ENCODE results near the gene RILP. TPM values are rescaled to one million over a fixed set of nuclear protein-coding genes. Genes with fewer than 3 reads are reported as not detected.

Gene RILP
- total RNA-seq, 1 donor from 2014 or later, result 0.13 TPM

- Mint-ChIP-seq H3K27ac (peak overlapping the region; percentile 85), H3K9me3 (no peaks in the 10 kb centered on the region), H3K27me3 (ENCODE audit: insufficient read depth, low read depth) (peaks cover 3% of the 10 kb centered on the region), H3K4me3 (peak overlapping the region; percentile 70), H3K36me3 (peaks cover 7% of the 10 kb centered on the region), H3K4me1 (peaks cover 15% of the 10 kb centered on the region)
- Histone ChIP-seq H3K27ac (no peak overlapping the region), H3F3A (ENCODE audit: low read depth) (no peaks in the 10 kb centered on the region), H3K9me3 (ENCODE audit: low read depth) (no peaks in the 10 kb centered on the region), H3K27me3 (no peaks in the 10 kb centered on the region), H3K9ac (no peak overlapping the region), H3K79me2 (ENCODE audit: low read depth) (no peaks in the 10 kb centered on the region), H2AFZ (replicated peaks) (no peak overlapping the region), H3K4me1 (peaks cover 10% of the 10 kb centered on the region), H4K20me1 (ENCODE audit: low read depth) (no peaks in the 10 kb centered on the region), H3K4me3 (no peak overlapping the region), H3K4me2 (no peak overlapping the region), H3K36me3 (no peaks in the 10 kb centered on the region)
- DNase-seq (ENCODE audit: low spot score), result no peak
- no peak for TF ChIP-seq EZH2phosphoT487 (IDR thresholded peaks at IDR 0.05)
- TF ChIP-seq EZH2 (IDR thresholded peaks at IDR 0.05), result no peak
- TF ChIP-seq, protein P1, sequence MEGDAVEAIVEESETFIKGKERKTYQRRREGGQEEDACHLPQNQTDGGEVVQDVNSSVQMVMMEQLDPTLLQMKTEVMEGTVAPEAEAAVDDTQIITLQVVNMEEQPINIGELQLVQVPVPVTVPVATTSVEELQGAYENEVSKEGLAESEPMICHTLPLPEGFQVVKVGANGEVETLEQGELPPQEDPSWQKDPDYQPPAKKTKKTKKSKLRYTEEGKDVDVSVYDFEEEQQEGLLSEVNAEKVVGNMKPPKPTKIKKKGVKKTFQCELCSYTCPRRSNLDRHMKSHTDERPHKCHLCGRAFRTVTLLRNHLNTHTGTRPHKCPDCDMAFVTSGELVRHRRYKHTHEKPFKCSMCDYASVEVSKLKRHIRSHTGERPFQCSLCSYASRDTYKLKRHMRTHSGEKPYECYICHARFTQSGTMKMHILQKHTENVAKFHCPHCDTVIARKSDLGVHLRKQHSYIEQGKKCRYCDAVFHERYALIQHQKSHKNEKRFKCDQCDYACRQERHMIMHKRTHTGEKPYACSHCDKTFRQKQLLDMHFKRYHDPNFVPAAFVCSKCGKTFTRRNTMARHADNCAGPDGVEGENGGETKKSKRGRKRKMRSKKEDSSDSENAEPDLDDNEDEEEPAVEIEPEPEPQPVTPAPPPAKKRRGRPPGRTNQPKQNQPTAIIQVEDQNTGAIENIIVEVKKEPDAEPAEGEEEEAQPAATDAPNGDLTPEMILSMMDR (IDR thresholded peaks at IDR 0.05), result no peak
Observed at GRCh38 chr17:1617620-1618174, 32.0 kb downstream of the RILP start.

GRCh38 chr17:1616101-1616500 lies 33.6 kb downstream of the RILP start:
- no peak for DNase-seq (ENCODE audit: low spot score)

GRCh38 chr17:1612400-1612799 lies 37.3 kb downstream of the RILP start:
- Histone ChIP-seq H3F3A (ENCODE audit: low read depth) (no peaks in the 10 kb centered on the region), H3K4me3 (no peak overlapping the region), H3K79me2 (ENCODE audit: low read depth) (no peaks in the 10 kb centered on the region), H3K9ac (no peak overlapping the region), H3K27me3 (no peaks in the 10 kb centered on the region), H2AFZ (replicated peaks) (no peak overlapping the region), H3K4me2 (no peak overlapping the region), H3K4me1 (no peaks in the 10 kb centered on the region), H4K20me1 (ENCODE audit: low read depth) (no peaks in the 10 kb centered on the region), H3K9me3 (ENCODE audit: low read depth) (no peaks in the 10 kb centered on the region), H3K36me3 (no peaks in the 10 kb centered on the region), H3K27ac (no peak overlapping the region)
- H3K27me3 Mint-ChIP-seq (ENCODE audit: insufficient read depth, low read depth), result no peaks in the 10 kb centered on the region
- peaks cover 1% of the 10 kb centered on the region for H3K4me1 Mint-ChIP-seq
- no peak overlapping the region for H3K27ac Mint-ChIP-seq
- no peaks in the 10 kb centered on the region for H3K9me3 Mint-ChIP-seq
- H3K36me3 Mint-ChIP-seq, result peaks cover 6% of the 10 kb centered on the region
- no peak for DNase-seq (ENCODE audit: low spot score)
- H3K4me3 Mint-ChIP-seq, result no peak overlapping the region
- TF ChIP-seq EZH2 (IDR thresholded peaks at IDR 0.05), result no peak
- no peak for TF ChIP-seq EZH2phosphoT487 (IDR thresholded peaks at IDR 0.05)
- TF ChIP-seq, protein P1 (IDR thresholded peaks at IDR 0.05), result no peak

More at GRCh38 chr17:1616101-1616500, 33.6 kb downstream of the RILP start:
- H3K9ac ChIP-seq, result no peak overlapping the region
- peaks cover 7% of the 10 kb centered on the region for H3K36me3 Mint-ChIP-seq
- H3K9me3 Mint-ChIP-seq, result no peaks in the 10 kb centered on the region
- no peak overlapping the region for H3K4me3 Mint-ChIP-seq
- no peaks in the 10 kb centered on the region for H3K27me3 ChIP-seq
- no peak for TF ChIP-seq EZH2phosphoT487 (IDR thresholded peaks at IDR 0.05)
- TF ChIP-seq EZH2 (IDR thresholded peaks at IDR 0.05), result no peak
- TF ChIP-seq, protein P1 (IDR thresholded peaks at IDR 0.05), result no peak
- H3F3A ChIP-seq (ENCODE audit: low read depth), result no peaks in the 10 kb centered on the region
- H3K79me2 ChIP-seq (ENCODE audit: low read depth), result no peaks in the 10 kb centered on the region
- no peak overlapping the region for H3K4me2 ChIP-seq
- H3K27ac Mint-ChIP-seq, result no peak overlapping the region
- H2AFZ ChIP-seq (replicated peaks), result no peak overlapping the region
- H3K4me1 ChIP-seq, result peaks cover 5% of the 10 kb centered on the region
- no peaks in the 10 kb centered on the region for H4K20me1 ChIP-seq (ENCODE audit: low read depth)
- no peaks in the 10 kb centered on the region for H3K9me3 ChIP-seq (ENCODE audit: low read depth)
- no peak overlapping the region for H3K4me3 ChIP-seq
- H3K36me3 ChIP-seq, result no peaks in the 10 kb centered on the region
- peaks cover 3% of the 10 kb centered on the region for H3K27me3 Mint-ChIP-seq (ENCODE audit: insufficient read depth, low read depth)
- peaks cover 12% of the 10 kb centered on the region for H3K4me1 Mint-ChIP-seq
- H3K27ac ChIP-seq, result no peak overlapping the region

Data from neural progenitor cell (in vitro differentiated cells).